ENCODE measurements around the gene DSPP.
"Not testable (repeated sequence)": the region's sequence is repeated elsewhere in the genome, so short reads cannot be mapped to it uniquely, and the experiment has no call there.

Gene DSPP

GRCh38 chr4:87566276-87566675 lies 42.1 kb upstream of the DSPP start:
- Histone ChIP-seq H3K4me1 (ENCODE audit: control insufficient read depth in 2 of 2, insufficient read depth in 1 of 2, low read depth in 1 of 2, low read length in 2 of 2) (no peaks in the 10 kb centered on the region), H3K14ac (ENCODE audit: low read length) (no peak overlapping the region), H2BK120ac (ENCODE audit: low read depth, low read length) (no peak overlapping the region), H2BK12ac (ENCODE audit: low read length) (no peak overlapping the region), H2BK5ac (ENCODE audit: low read length) (no peak overlapping the region), H3K79me1 (ENCODE audit: low read depth, low read length) (no peaks in the 10 kb centered on the region), H3K4me3 (ENCODE audit: low read length in 2 of 2) (no peak overlapping the region), H3K9ac (ENCODE audit: low read depth, low read length, poor library complexity) (no peak overlapping the region), H2AK5ac (ENCODE audit: low read depth, low read length) (no peak overlapping the region), H3K23ac (ENCODE audit: low read depth, low read length, poor library complexity) (no peak overlapping the region), H3K36me3 (replicated peaks in 1 of 2; ENCODE audit: control insufficient read depth in 2 of 2, insufficient read depth in 2 of 2, low read length in 2 of 2) (no peaks in the 10 kb centered on the region), H3K9me3 (replicated peaks in 1 of 2; ENCODE audit: control insufficient read depth in 2 of 2, insufficient read depth in 1 of 2, low read depth in 1 of 2, low read length in 2 of 2) (no peaks in the 10 kb centered on the region), H4K91ac (ENCODE audit: low read depth, low read length, poor library complexity) (no peak overlapping the region), H4K8ac (ENCODE audit: low read depth, low read length) (no peak overlapping the region), H2BK15ac (ENCODE audit: low read length) (no peak overlapping the region), H3K27me3 (ENCODE audit: control insufficient read depth in 3 of 3, insufficient read depth in 3 of 3, low read depth in 1 of 3, low read length in 3 of 3) (no peaks in the 10 kb centered on the region), H3K18ac (ENCODE audit: low read length) (no peak overlapping the region), H2AFZ (ENCODE audit: low read length) (no peak overlapping the region), H3K4ac (ENCODE audit: low read length) (no peak overlapping the region), H3K4me2 (ENCODE audit: insufficient read depth, low read length, poor library complexity, severe bottlenecking) (no peak overlapping the region), H3K27ac (replicated peaks; ENCODE audit: low read length) (no peak overlapping the region)
- WGBS, 2 donors (ENCODE audit: extremely low coverage in 2 of 2, insufficient read length in 2 of 2, insufficient replicate concordance in 1 of 2): no CpG with 5 or more reads among the region's 2 CpGs
- DNase-seq (ENCODE audit: low spot score): no peak

DNA sequence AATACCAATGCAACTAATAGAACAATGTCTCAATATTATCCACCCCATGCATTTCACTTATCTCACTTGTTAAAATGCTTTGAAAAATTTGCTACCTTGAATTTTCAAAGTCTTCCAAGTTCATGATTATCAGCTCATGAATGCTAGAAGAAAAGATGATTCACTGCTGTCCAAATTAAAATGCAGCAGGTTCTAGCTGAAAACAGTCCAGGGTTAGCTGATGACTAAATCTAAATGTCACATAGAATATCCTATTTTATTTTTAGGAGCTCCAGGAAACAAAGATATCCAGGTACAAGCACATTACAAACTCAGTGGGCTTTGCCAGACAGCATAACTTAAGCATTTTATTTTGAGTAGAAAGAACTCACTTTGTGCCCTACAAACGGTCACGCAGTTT lies 41.1 kb upstream of the DSPP start:
- Histone ChIP-seq H3K4ac (ENCODE audit: low read length) (no peak overlapping the region), H2BK5ac (ENCODE audit: low read length) (no peak overlapping the region), H3K23ac (ENCODE audit: low read depth, low read length, poor library complexity) (no peak overlapping the region), H4K8ac (ENCODE audit: low read depth, low read length) (no peak overlapping the region), H3K9me3 (replicated peaks in 1 of 2; ENCODE audit: control insufficient read depth in 2 of 2, insufficient read depth in 1 of 2, low read depth in 1 of 2, low read length in 2 of 2) (no peaks in the 10 kb centered on the region), H3K14ac (ENCODE audit: low read length) (no peak overlapping the region), H4K91ac (ENCODE audit: low read depth, low read length, poor library complexity) (no peak overlapping the region), H3K4me1 (ENCODE audit: control insufficient read depth in 2 of 2, insufficient read depth in 1 of 2, low read depth in 1 of 2, low read length in 2 of 2) (no peaks in the 10 kb centered on the region), H3K18ac (ENCODE audit: low read length) (no peak overlapping the region), H3K4me3 (ENCODE audit: low read length in 2 of 2) (no peak overlapping the region), H3K36me3 (replicated peaks in 1 of 2; ENCODE audit: control insufficient read depth in 2 of 2, insufficient read depth in 2 of 2, low read length in 2 of 2) (no peaks in the 10 kb centered on the region), H2AK5ac (ENCODE audit: low read depth, low read length) (no peak overlapping the region), H3K4me2 (ENCODE audit: insufficient read depth, low read length, poor library complexity, severe bottlenecking) (no peak overlapping the region), H2BK15ac (ENCODE audit: low read length) (no peak overlapping the region), H3K79me1 (ENCODE audit: low read depth, low read length) (no peaks in the 10 kb centered on the region), H2AFZ (ENCODE audit: low read length) (no peak overlapping the region), H3K27me3 (ENCODE audit: control insufficient read depth in 3 of 3, insufficient read depth in 3 of 3, low read depth in 1 of 3, low read length in 3 of 3) (no peaks in the 10 kb centered on the region), H3K9ac (ENCODE audit: low read depth, low read length, poor library complexity) (no peak overlapping the region), H2BK120ac (ENCODE audit: low read depth, low read length) (no peak overlapping the region), H3K27ac (replicated peaks; ENCODE audit: low read length) (no peak overlapping the region), H2BK12ac (ENCODE audit: low read length) (no peak overlapping the region)
- no peak for DNase-seq (ENCODE audit: low spot score)
- no CpG with 5 or more reads among the region's 2 CpGs for WGBS, 2 donors (ENCODE audit: extremely low coverage in 2 of 2, insufficient read length in 2 of 2, insufficient replicate concordance in 1 of 2)

DNA sequence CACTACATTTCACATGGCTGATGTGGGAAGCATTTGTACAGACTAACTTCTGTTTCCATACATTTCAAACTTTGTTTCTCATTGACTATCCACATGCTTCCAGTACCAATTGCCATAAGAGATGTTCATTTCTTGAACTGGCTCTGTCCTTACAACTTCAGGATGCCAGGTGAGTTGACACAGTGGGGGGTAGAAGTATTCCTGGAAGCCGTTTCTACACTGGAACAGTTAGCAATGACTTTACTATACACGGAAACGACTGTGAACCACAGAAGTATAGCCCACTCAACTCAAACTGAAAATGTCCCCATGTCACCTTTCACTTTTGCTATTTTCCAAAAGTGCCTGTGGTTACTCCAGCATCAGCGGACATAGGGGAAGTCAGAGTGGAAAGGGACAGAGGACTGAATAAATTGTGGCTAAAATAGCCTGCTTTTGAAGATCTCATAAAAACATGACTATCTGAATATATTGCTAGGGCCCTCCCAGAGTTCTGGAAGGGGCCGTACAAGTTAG lies 38.0 kb upstream of the DSPP start:
- no peaks in the 10 kb centered on the region for H3K9me3 ChIP-seq (replicated peaks in 1 of 2; ENCODE audit: control insufficient read depth in 2 of 2, insufficient read depth in 1 of 2, low read depth in 1 of 2, low read length in 2 of 2)
- no peak overlapping the region for H2BK120ac ChIP-seq (ENCODE audit: low read depth, low read length)
- no peak overlapping the region for H3K27ac ChIP-seq (replicated peaks; ENCODE audit: low read length)
- no peak overlapping the region for H2AK5ac ChIP-seq (ENCODE audit: low read depth, low read length)
- no peak overlapping the region for H4K8ac ChIP-seq (ENCODE audit: low read depth, low read length)
- no peaks in the 10 kb centered on the region for H3K27me3 ChIP-seq (ENCODE audit: control insufficient read depth in 3 of 3, insufficient read depth in 3 of 3, low read depth in 1 of 3, low read length in 3 of 3)
- H3K36me3 ChIP-seq (replicated peaks in 1 of 2; ENCODE audit: control insufficient read depth in 2 of 2, insufficient read depth in 2 of 2, low read length in 2 of 2): no peaks in the 10 kb centered on the region
- H3K79me1 ChIP-seq (ENCODE audit: low read depth, low read length): no peaks in the 10 kb centered on the region
- no peak overlapping the region for H4K91ac ChIP-seq (ENCODE audit: low read depth, low read length, poor library complexity)
- no peak overlapping the region for H3K4me2 ChIP-seq (ENCODE audit: insufficient read depth, low read length, poor library complexity, severe bottlenecking)
- no peaks in the 10 kb centered on the region for H3K4me1 ChIP-seq (ENCODE audit: control insufficient read depth in 2 of 2, insufficient read depth in 1 of 2, low read depth in 1 of 2, low read length in 2 of 2)
- no CpG with 5 or more reads among the region's 5 CpGs for WGBS, 2 donors (ENCODE audit: extremely low coverage in 2 of 2, insufficient read length in 2 of 2, insufficient replicate concordance in 1 of 2)
- H3K14ac ChIP-seq (ENCODE audit: low read length): no peak overlapping the region
- H3K4ac ChIP-seq (ENCODE audit: low read length): no peak overlapping the region
- H3K18ac ChIP-seq (ENCODE audit: low read length): no peak overlapping the region
- no peak overlapping the region for H2BK12ac ChIP-seq (ENCODE audit: low read length)
- H3K9ac ChIP-seq (ENCODE audit: low read depth, low read length, poor library complexity): no peak overlapping the region
- no peak overlapping the region for H2BK5ac ChIP-seq (ENCODE audit: low read length)
- H2BK15ac ChIP-seq (ENCODE audit: low read length): no peak overlapping the region
- H2AFZ ChIP-seq (ENCODE audit: low read length): no peak overlapping the region
- no peak for DNase-seq (ENCODE audit: low spot score)
- no peak overlapping the region for H3K23ac ChIP-seq (ENCODE audit: low read depth, low read length, poor library complexity)
- no peak overlapping the region for H3K4me3 ChIP-seq (ENCODE audit: low read length in 2 of 2)

DNA sequence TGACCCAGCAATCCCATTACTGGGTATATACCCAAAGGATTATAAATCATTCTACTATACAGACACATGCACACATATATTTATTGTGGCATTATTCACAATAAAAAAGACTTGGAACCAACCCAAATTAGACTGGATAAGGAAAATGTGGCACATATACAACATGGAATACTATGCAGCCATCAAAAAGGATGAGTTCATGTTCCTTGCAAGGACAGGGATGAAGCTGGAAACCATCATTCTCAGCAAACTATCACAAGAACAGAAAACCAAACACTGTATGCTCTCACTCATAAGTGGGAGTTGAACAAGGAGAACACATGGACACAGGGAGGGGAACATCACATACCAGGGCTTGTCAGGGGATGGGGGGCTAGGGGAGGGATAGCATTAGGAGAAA lies 34.0 kb upstream of the DSPP start:
- H3K18ac ChIP-seq (ENCODE audit: low read length); H3K4ac ChIP-seq (ENCODE audit: low read length); H2BK120ac ChIP-seq (ENCODE audit: low read depth, low read length); H3K4me3 ChIP-seq (ENCODE audit: low read length in 2 of 2); H3K27ac ChIP-seq (replicated peaks; ENCODE audit: low read length); H3K79me1 ChIP-seq (ENCODE audit: low read depth, low read length); H2AK5ac ChIP-seq (ENCODE audit: low read depth, low read length); H3K36me3 ChIP-seq (replicated peaks in 1 of 2; ENCODE audit: control insufficient read depth in 2 of 2, insufficient read depth in 2 of 2, low read length in 2 of 2); H3K4me2 ChIP-seq (ENCODE audit: insufficient read depth, low read length, poor library complexity, severe bottlenecking); H3K27me3 ChIP-seq (ENCODE audit: control insufficient read depth in 3 of 3, insufficient read depth in 3 of 3, low read depth in 1 of 3, low read length in 3 of 3); H2BK15ac ChIP-seq (ENCODE audit: low read length); H2BK12ac ChIP-seq (ENCODE audit: low read length); H4K91ac ChIP-seq (ENCODE audit: low read depth, low read length, poor library complexity); H3K4me1 ChIP-seq (ENCODE audit: control insufficient read depth in 2 of 2, insufficient read depth in 1 of 2, low read depth in 1 of 2, low read length in 2 of 2); H2BK5ac ChIP-seq (ENCODE audit: low read length); H2AFZ ChIP-seq (ENCODE audit: low read length); H3K23ac ChIP-seq (ENCODE audit: low read depth, low read length, poor library complexity); DNase-seq (ENCODE audit: low spot score); H4K8ac ChIP-seq (ENCODE audit: low read depth, low read length); H3K14ac ChIP-seq (ENCODE audit: low read length); H3K9me3 ChIP-seq (replicated peaks in 1 of 2; ENCODE audit: control insufficient read depth in 2 of 2, insufficient read depth in 1 of 2, low read depth in 1 of 2, low read length in 2 of 2); H3K9ac ChIP-seq (ENCODE audit: low read depth, low read length, poor library complexity): not testable (repeated sequence)

All from neuronal stem cell (in vitro differentiated cells).